Measurements from ENCODE around the gene KAT6B.

KAT6B gene

DNA sequence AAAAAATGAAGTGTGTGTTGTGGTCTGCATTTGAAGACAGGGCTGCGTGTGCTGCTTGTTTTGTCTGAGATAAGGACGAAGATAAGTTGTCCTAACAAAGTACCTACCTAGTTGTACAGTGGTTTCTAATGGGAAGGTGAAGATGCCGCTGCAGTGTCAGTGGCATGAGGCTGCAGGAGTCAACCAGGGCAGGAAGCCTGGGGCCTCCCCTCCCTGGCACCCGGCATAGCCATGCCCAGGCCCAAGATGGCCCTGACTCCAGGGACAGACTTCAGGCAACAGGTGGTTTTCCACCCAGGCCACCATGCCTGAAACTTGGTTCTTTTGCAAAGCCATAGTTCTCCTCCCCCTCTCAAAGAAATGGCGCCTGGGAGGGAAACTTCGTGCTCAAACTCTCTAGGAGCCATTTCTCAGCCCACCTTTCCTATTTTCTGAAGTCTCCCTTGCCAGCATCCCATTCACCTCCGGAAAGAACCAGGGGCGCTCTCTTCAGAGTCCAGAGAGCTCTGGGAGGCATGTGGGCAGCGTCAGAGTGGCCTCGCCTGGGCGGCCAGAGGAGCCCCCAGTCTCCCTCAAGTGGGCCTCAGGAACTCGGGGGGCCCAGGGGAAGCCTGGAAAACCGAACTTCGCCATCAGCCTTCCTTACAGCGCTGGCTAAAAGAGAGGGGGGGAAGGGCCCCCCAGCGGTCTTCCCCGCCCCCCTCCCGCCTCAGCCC lies 2.1 kb upstream of the KAT6B start:
- DNase-seq: no peak

DNA sequence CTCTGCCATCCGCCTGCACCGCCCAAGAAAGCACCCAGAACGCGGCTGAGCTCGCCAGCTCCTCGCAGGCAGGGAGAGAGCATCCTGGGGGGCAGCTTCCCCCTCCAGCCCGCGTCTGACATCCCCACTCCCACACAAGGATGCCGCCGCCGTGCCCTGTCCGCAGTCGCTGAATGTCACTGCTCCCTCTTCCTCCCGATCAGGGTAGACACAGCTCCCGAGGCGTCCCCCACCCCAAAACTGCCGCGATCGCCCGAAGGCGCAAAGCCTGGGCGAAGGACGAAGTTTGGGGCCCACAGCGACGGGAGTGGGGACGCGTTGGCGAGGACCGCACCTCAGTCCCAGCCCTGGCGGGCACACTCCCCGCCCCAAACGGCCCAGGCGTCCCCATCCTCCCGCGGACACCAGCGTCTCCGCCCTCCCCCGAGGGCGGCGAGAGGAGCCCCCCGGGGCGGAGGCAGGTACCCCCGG lies 1.5 kb upstream of the KAT6B start:
- DNase-seq: peak in 3 of 4 experiments; percentile 17 to 48 (median 41)

DNA sequence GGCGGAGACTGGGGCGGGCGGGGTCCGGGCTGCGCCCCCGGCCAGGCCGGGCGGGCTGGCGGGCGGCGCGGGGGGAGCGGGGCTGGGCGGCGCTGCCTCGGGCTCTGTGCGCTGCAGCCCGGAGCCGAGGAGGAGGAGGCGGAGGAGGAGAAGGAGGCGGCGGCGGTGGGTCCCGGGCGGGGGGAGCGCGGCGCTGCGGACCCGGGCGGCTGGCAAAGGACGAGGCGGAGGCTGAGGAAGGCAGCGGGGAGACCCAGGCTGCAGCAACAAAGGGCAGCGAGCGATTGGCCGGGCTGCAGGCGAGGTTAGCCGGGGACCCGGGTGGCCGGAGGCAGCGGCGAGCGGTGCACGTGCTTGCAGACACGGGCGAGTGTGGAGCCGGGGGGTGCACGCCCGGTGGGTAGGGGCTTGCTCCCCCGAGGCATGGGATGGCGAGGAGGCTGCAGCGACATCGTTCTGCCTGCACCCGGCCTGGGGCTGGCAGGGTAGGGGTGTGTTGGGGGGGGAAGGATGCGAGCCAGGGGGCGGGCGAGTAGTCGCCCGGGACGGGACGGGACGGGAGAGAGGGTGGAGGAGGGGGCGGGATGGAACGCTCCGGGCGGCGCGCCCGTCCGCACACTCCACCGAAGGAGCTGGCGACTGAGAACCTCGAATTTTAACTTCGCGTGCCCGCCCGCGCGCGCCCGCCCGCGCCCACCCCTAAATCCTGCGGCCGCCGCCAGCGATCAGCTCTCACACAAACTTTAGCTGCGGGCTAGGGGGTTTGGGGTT lies 844 bp upstream of the KAT6B start:
- peak in 3 of 4 experiments; percentile 62 to 69 (median 67) for DNase-seq

DNA sequence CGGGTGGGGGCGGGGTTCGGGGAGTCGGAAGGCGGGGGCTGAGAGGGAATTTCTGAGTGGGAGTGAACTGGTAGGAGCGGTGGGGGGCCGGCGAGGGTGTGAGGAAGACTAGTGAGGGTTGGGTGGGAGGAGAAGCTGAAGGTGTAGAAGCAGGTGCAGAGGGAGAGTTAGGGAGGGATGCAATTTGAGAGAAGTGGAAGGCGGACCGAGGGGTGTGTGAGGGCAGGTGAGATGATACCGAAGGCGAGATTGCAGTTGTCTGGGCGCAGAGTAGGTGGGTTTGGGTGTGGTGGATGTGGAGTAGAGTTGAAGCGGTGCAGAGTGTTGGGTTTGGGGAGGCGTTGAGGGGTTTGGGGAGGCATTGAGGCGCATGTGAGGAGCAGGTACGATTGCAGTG lies 643 bp downstream of the KAT6B start:
- DNase-seq: no peak

DNA sequence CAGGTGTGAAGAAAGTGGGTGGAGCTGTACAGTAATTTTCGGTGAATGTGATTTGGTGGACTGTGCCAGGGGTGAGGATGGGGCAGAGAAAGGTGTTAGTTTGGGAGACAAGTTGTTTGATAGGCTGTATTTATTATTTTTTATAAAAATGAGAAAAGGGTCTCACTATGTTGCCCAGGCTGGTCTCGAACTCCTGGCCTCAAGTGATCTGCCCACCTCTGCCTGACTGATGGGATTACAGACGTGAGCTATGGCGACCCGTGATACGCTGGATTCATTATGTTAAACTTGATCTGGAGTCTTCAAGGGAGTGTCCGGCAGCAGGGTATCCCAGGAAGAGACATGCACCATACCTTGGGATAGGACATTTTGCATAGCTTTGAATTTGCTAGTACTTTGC lies 1.3 kb downstream of the KAT6B start:
- DNase-seq: no peak

DNA sequence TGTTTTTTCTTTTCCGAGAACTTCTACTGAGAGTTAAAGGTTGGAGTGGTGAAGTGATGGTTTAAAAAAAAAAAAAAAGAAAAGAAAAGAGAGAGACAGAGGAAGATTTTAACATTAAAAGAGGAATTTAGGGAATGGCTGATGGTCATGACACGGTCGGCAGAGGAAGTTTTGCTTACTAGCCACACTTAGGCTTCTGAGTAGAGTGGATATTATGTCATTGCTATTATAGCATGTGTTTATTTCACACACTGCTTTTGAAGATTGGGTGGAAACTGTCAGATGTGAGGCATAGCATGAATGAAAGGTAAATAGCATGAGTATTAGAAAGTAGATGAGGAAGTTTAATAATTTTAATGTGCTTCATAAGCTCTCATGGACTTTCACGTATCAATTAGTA lies 2.5 kb downstream of the KAT6B start:
- DNase-seq: no peak

DNA sequence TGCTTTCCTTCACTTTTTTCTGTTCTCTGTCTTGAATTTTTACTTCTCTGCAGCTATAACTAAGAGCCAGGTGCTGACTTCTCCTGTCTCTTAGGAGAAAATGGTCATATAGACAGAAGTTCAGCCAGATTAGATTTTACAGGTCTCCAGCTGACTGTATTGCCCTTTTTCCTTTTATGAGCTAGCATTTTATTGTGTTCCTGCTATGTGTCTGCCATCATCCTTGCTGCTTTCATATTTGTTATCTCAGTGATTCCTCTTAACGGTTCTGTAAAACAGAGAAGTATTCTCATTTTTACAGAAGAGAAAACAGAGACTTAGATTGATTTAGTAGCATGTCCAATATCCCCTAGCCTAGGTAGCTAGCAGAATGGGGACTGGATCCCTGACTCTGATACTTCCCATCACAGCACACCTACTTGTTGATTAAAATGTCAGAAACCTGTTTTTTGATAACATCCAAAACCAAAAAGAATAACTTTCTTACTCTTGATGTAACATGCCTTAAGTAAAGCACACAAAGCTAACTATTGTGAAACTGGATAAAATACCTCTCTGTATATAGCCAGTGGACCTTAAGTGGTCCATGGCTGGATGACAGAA lies 5.2 kb downstream of the KAT6B start:
- no peak for DNase-seq

DNA sequence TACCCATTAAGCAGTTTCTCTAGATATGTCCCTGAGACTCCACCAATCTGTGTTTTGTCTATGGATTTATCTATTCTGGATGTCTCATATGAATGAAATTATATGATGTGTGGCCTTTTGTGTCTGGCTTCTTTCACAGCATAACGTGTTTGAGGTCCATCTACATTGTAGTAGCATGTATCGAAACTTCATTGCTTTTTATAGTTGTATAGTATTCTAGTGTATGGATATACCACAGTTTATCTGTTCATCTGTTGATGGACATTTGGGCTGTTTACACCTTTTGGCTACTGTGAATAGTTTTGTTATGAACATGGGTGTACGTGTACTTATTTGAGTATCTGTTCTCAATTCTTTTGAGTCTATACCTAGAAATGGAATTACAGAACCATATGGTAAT lies 9.6 kb downstream of the KAT6B start:
- no peak for DNase-seq

DNA sequence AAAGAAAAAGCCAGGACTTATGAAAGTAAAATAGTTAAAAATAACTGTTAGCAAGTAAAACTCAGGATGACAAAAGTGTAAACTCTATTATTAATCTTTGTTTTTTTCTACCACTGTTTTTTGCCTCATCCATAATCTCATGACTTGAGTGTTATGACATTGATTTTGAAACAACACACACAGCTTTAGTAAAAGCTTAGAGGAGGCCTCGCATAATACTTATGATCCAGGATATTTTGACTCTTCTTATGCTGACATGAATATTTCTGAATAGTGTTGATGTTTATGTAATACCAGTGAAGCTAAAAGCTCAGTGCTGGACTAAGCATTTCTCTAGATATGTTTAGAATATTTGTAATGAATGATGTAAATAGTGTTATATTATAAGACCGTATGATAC lies 10.5 kb downstream of the KAT6B start:
- DNase-seq: no peak

DNA sequence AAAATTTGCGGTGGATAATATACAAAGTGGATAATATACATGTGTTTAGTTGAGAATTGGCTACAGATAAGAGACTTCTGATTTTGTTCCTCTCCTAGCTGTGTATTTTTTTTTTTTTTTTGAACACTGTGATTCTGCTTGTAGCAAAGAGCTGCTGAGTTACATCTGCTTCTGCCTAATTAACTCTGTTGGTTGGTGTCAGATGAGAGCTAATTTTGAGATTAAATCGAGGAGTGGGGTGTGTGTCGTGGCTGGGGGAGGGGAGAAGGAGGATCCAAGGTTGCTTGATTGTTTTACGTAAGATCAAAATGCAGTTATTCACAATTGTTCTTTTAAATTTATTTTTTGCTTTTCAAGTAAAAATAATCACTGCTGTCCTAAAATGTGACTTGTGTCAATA lies 11.3 kb downstream of the KAT6B start:
- no peak for DNase-seq

DNA sequence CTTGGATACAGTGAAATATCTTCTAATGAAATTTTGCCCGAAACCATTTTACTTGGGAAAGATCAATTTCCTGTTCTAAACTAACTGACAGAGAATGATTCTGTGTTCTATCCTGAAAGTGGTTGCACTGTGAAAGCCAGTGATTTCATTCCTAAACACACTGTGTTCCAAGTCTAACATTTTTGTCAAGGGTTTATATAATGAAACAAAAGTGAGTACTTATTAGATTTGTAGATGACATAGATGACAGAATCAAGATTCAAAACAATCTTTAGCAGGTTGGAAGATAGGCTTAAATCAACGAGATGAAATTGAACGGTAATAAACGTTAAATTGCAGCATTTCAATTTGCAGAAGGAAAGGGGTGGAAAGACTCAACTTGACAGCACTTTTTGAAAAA lies 13.3 kb downstream of the KAT6B start:
- DNase-seq: no peak

DNA sequence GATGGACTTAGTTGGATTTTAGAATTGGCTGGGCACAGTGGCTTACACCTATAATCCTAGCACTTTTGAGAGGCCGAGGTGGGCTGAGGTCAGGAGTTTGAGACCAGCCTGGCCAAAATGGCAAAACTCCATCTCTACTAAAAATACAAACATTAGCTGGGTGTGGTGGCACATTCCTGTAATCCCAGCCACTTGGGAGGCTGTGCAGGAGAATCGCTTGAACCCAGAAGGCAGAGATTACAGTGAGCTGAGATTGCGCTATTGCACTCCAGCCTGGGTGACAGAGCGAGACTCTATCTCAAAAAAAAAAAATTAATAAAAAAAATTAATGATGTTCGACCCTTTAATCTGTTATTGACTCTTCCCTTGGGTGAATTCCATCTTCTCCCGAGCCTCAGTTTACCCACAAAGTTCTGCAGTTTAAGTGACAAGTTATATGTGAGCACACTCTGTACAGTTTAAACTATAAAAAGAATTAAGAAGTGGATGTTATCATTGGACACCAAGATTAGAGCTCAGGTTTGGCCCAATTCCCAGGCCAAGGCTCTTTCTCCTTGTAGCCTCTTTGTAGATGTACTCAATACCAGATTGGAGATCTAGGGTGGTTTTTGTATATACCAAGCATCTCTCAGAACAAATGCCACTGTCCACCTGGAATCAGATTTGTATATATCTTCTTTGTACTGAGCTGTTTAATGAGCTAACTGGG lies 15.0 kb downstream of the KAT6B start:
- DNase-seq: no peak

DNA sequence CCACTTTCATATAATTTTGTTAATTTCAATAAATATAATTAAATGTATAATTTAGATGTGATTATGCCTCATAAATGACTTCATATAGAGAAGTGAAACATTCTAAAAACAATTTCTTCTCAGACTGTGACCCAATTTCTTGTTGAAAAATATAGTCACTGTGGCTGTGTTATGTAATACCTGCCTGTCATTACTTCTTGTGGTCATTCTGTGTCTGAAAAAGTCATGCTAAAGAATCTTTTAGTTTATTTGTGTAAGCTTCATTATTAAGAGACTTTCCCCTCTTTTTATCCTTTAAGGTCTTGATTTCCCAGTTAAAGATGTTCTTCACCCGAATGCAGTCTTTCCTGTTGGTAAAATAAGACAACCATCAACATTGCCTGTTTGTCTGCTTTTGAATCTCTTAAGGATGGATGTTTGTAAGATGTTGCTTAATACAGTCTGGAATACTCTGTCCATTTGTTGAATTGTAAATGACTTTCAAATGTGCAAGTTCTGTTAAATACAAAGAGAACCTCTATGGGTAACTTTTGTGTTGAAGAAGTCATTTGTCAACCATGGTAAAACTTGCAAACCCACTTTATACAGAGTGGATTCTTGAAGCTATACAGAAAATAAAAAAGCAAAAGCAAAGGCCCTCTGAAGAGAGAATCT lies 16.0 kb downstream of the KAT6B start:
- no peak for DNase-seq

DNA sequence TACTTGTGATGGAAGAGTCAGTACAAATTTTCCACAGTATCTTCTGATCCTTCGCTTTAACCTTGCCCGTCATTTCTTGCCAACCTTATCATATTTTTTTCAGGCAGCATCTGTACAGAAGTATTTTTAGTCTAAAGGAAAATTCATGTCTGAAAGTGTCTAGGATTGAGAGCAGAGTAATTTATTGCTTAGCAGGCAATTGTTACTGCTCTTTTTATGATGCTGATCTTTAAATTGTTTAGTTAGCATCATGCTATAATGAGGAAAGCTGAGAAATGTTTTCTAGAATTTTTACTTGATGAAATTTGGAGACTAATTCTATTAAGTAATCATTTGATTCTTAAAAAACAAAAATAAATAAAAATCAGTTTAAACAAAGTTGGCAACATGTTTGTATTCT lies 20.6 kb downstream of the KAT6B start:
- DNase-seq: no peak

DNA sequence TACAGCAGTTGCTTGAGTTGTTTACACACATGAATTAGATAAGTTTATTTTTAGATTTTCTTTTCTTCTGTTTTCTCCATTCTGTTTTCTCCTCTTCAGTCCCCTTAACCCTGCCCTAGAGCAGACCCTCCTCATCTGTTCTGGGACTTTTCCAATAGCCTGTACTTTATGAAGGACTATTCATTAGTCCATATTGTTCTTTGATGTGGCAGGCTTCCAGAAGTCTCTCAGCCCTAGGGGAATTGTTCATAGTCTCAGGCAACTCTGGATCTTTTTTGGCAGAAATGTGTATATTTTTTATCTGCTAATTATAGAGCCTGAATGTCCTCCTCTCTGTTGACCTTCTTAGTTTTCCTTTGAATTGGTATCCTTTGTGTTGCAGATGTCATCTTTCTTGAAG lies 25.4 kb downstream of the KAT6B start:
- DNase-seq: no peak

DNA sequence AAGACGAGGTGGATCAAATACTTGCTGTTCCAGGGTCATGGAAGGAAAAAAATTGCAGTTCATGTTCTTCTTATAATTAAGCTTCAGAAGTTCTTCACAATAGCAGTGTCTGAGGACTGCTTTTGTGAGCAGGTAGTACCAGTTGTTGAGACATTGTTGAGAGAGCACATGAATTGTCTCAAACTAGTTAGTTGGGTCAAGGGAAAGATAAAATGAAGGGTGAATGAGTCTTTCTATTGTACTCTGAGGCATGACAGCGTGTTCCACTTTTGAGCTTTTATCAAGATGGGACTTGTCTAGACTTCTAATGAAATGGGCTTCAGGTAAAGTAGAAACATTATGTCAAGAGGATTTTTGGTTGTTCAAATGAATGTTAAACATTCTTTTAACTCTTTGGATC lies 26.0 kb downstream of the KAT6B start:
- DNase-seq: no peak

DNA sequence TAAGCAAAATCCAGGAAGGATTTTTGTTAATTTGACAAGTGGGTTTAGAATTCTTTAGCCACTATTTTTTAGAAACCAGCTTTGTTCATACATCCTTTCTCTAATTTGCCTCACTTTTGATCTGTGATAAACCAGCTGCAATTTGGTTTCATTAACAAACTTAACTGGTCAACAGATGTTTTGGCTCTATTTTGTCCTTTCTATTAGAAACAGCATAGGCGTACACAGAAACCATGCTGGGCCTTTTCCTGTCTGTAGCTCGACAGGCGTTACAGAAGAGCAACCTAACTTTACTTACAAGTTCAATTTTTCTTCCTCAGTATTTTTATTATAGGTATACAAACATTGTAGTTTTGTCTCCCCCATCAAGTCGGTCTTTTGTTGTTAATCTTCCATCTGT lies 28.2 kb downstream of the KAT6B start:
- DNase-seq: no peak

DNA sequence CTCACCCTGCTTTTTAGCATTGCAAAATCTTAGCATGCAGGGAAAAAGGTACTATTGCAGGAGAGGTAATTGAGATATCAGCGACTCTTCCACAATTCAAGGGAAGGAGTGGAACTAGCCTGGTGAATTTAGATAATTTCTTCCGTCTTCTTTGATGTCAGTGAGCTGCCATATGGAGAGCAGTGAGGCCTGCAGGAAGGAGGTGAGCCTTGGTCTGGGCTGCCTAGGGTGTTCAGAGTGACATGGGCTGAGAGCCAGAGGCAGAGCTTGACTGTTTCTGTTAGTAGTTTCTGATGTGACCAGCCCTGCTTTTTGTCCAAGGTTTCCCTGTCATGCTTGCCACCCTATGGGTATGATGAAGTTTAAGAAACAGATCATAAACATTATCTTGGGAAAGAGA lies 28.6 kb downstream of the KAT6B start:
- no peak for DNase-seq

DNA sequence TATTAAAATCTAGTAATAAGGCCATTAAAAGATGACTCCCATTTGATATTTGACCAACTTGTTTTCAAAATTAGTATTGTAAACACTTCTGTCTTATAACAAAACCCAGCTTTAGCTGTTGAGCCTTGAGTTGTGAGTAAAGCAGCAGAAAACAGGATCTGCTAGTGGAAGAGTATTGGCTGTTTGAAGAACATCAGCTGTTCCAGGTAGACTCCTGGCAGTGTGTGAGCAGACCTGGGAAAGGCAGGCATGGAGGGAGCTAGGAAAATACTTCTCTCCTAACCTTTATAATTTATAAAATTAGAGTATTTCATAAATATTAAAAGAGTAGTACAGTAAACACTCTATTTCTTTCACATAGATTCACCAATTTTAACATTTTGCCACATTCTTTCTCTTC lies 29.0 kb downstream of the KAT6B start:
- no peak for DNase-seq

DNA sequence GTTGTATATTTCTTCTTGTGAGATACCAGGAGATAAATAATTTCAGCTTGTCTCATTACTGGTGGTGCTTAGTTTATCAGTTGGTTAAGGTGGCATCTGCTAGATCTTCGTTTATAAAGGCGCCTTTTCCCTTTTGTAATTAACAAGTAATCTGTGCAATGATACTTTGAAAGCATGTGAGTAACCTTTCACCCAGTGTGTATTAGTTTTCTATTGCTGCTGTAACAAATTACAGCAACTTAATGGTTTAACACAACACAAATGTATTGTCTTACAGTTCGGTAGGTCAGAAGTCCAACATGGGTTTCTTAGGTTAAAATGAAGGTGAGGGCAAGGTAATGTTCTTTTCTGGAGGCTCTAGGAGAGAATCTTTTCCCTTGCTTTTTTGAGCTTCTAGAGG lies 30.5 kb downstream of the KAT6B start:
- no peak for DNase-seq

DNA sequence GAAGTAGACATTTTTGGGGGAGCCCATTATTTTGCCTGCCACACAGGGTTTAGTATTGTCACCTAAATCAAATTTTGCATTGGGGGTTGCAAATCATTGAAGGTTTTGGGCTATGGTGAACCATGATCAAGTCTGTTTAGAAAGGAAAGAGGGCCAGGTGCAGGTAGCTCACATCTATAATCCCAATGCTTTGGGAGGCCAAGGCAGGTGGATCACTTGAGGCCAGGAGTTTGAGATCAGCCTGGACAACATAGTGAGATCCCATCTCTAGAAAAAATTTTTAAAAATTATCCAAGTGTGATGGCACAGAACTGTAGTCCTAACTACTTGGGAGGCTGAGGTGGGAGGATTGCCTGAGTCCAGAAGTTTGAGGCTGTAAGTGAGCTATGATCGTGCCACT lies 31.2 kb downstream of the KAT6B start:
- DNase-seq: no peak

DNA sequence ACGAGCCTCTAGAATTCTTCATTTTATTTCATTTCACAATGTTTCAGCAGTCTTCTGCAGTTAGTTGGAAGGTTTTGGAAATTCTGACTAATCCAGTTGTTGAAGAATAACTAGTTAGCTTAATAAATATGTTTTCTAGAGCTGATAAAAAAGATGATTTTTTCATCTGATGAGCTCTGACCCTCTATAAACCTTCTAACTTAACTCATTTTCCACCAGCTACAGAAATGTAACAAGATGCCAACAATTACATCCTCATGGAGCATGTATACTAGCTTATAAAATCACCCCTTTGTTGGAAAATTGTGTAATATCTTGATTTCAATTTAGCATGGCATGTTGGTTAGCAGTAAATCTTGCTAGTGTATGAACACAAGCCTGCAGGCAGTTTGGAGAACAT lies 33.1 kb downstream of the KAT6B start:
- no peak for DNase-seq

DNA sequence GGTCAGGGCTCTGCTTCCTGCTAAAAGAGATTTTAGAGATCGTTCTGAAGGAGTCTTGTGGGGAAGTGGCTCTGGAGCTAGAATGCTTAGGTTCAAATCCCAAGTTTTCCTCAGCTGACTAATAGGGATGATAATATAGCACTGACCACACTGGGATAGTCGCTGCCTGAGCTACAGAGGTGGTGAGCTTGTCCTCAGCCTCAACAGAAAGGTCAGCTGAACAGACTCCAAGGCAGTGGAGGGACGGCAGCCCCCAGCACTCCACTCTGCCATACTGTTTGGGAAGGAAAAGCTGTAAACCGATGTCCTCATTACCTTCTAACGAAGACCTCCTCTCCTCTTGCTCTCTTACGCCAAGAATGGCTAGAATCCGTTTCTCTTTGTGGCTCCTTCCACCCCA lies 36.2 kb downstream of the KAT6B start:
- no peak for DNase-seq
